Activated T-cell treated with anti-CD3 and anti-CD28 coated beads, Interleukin-2, amount 50 U/mL, for 24 hours (primary cell): Measurements from ENCODE around the gene MED6.

Experiments
- DNase-seq: peaks from one replicate; pipeline ENCODE4 v3.0.0-alpha.2; 2020
- H3K27ac Mint-ChIP-seq: 2 replicates; pipeline ENCODE4 v1.8.0; 2020; ENCODE audit warnings: mild to moderate bottlenecking, mixed read lengths
- H3K27me3 Mint-ChIP-seq: 2 replicates; pipeline ENCODE4 v1.8.0; 2020; ENCODE audit warnings: mixed read lengths
- H3K36me3 Mint-ChIP-seq: 2 replicates; pipeline ENCODE4 v1.8.0; 2020; ENCODE audit warnings: low read depth, mixed read lengths
- H3K4me1 Mint-ChIP-seq: 2 replicates; pipeline ENCODE4 v1.8.0; 2020; ENCODE audit warnings: low read depth, mixed read lengths
- H3K4me3 Mint-ChIP-seq: 2 replicates; pipeline ENCODE4 v1.8.0; 2020; ENCODE audit warnings: mild to moderate bottlenecking, moderate library complexity, mixed read lengths
- H3K9me3 Mint-ChIP-seq: 2 replicates; pipeline ENCODE4 v1.8.0; 2020; ENCODE audit warnings: mixed read lengths

MED6 gene

DNA sequence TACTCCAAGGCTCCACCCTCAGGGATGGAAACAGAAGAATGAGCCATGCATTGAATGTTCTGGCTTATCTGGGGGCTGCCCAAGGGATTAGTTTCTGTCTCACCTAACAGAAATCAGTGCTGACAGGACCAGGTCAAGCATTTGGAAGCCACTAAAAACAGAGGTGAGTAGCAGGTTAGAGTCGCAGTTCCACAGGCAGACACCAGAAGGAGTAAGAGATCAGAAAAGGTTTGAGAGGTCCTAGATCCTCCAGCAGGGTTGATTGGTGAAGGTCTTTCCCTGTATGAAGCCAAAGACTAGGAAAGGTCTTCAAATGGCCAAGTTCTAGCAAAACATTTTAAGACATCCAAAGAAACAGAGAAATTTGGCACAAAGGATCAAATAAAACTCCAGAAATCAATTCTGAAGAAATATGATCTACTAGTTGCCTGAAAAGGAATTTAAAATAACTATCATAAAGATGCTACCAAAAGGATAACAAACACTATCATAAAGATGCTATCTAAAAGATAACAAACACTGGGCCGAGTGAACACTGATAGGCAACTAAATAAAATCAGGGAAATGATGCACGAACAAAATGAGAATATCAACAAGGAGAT is 21.8 kb upstream of the MED6 start:
- H3K36me3 Mint-ChIP-seq, result peaks cover 10% of the 10 kb centered on the region
- peak; percentile 47 for DNase-seq
- H3K9me3 Mint-ChIP-seq, result peaks cover 9% of the 10 kb centered on the region
- H3K4me3 Mint-ChIP-seq, result no peak overlapping the region
- H3K4me1 Mint-ChIP-seq, result no peaks in the 10 kb centered on the region
- H3K27ac Mint-ChIP-seq, result no peak overlapping the region
- no peaks in the 10 kb centered on the region for H3K27me3 Mint-ChIP-seq

DNA sequence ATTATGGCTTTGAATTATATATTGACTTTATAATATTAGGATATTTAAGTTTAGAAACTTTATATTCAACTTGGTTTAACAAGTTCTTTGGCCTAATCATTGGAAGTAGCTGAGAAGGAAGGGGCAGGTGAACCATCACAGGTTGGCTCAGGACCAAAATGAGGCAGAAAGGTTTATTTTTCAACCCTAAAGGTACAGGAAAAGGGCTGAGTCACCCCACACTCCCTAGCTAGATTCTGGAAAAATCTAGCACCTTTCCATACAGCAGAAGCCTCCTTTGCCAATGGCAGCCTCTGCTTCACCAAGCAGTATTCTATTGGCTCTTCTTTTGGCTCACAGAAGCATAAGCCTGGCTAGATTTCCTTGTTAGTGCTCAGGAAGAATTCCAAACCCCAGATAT is 19.3 kb upstream of the MED6 start:
- Mint-ChIP-seq H3K27ac (no peak overlapping the region), H3K27me3 (no peaks in the 10 kb centered on the region), H3K4me1 (no peaks in the 10 kb centered on the region), H3K4me3 (no peak overlapping the region), H3K9me3 (no peaks in the 10 kb centered on the region), H3K36me3 (no peaks in the 10 kb centered on the region)
- no peak for DNase-seq

DNA sequence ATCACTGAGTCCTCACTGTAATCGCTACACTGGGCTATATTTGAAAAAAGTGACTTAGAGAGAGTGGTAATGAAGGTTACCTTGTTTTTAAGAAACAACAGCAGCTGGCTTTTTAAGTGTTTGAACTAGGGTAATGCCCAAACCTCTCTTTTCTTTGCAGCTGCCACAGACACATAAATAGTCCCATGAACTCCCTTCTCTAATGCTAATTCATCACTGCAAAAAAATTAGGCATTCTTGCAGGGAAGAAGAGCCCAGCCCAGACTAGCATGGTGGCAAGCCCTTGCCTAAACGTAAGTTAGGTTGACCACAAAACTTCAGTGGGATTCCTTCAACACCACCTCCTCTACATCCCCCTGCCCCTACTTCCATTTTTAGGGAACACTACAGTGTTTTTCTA is 17.9 kb upstream of the MED6 start:
- no peaks in the 10 kb centered on the region for H3K9me3 Mint-ChIP-seq
- H3K27me3 Mint-ChIP-seq, result no peaks in the 10 kb centered on the region

DNA sequence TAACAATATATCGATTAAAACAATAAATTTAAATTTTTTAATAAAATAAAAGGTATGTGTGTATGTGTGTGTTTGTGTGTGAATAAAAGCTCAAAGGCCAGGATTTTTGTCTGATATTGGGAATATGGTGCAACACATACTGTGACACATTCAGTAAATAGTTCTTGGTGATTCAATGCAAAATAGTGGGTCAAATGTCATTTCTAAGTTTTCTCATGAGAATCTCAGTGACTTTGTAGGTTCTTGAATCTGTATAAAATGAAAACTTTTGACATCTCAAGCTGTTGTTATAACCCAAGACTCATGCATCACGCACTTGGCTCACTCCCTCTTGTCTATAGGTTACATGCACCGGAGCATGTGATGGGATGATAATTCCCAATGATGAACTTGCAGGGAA is 16.2 kb upstream of the MED6 start:
- Mint-ChIP-seq H3K4me3 (no peak overlapping the region), H3K27me3 (no peaks in the 10 kb centered on the region), H3K9me3 (no peaks in the 10 kb centered on the region), H3K36me3 (no peaks in the 10 kb centered on the region), H3K4me1 (no peaks in the 10 kb centered on the region), H3K27ac (no peak overlapping the region)
- DNase-seq, result no peak

More for the DNA sequence above, 17.9 kb upstream of the MED6 start:
- Mint-ChIP-seq H3K27ac (no peak overlapping the region), H3K4me1 (no peaks in the 10 kb centered on the region), H3K36me3 (no peaks in the 10 kb centered on the region), H3K4me3 (no peak overlapping the region)
- DNase-seq, result no peak

DNA sequence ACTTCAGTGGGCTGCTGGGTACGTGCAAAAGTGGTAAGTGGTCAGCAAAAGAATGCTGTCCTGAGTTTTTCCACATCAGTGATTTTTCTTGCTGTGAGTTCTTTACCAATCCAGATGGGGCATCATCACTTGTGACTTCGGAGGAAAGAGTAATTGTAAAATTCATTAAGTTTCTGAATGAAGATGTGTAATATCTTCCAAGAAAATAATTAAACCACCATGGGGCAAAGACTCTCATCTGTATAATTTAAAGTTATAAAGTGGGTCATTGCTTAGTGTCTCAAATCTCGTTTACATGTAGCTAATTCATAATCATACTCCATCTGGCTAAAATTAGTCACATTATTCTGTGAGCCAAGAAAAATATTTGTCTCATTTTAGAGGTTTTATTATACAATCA is 10.8 kb upstream of the MED6 start:
- no peak overlapping the region for H3K4me3 Mint-ChIP-seq
- peaks cover 3% of the 10 kb centered on the region for H3K27me3 Mint-ChIP-seq
- H3K36me3 Mint-ChIP-seq, result no peaks in the 10 kb centered on the region
- H3K27ac Mint-ChIP-seq, result no peak overlapping the region
- H3K4me1 Mint-ChIP-seq, result no peaks in the 10 kb centered on the region
- H3K9me3 Mint-ChIP-seq, result no peaks in the 10 kb centered on the region
- DNase-seq, result no peak

DNA sequence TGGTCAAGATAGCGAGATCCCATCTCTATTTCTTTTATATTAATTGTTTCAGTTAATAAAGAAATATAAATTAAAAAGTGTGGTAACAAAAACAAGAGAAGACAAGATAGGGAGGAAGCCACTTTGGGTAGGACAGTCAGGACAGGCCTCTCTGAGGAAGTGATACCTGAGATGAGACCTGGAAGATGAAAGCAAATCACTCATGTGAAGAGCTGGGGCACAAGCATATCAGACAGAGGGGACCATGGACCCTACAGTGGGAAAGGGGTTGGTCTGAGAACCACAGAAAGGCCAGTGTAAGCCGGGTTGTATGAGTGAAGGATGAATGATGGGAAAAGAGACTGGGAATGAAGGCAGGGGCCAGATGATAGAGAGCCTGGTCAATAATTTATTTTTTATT is 1.8 kb upstream of the MED6 start:
- Mint-ChIP-seq H3K4me3 (no peak overlapping the region), H3K27ac (no peak overlapping the region), H3K9me3 (no peaks in the 10 kb centered on the region)

DNA sequence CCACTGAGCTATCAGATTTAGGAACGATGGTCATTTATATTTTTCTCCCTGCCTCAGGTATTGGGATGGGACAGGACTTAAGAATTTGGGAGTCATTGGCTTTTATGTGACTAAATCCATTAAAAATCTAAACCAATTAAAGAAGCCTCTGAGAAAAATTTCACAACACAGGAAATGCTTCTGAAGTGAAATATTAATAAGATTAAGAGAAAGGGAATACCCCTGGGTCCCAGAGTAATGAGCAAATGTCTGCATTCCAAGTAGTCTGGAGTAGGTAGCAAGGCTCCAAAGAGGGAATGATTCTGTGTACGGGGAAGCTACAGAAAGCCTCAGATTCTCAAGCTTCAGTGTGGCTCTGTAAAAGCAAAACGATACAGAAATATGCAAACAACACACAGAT is 707 bp upstream of the MED6 start:
- H3K4me3 Mint-ChIP-seq, result peak overlapping the region; percentile 80
- H3K9me3 Mint-ChIP-seq, result no peaks in the 10 kb centered on the region
- H3K4me1 Mint-ChIP-seq, result peaks cover 31% of the 10 kb centered on the region
- H3K36me3 Mint-ChIP-seq, result peaks cover 23% of the 10 kb centered on the region
- peak overlapping the region; percentile 94 for H3K27ac Mint-ChIP-seq
- no peaks in the 10 kb centered on the region for H3K27me3 Mint-ChIP-seq
- no peak for DNase-seq

More for the DNA sequence above, 1.8 kb upstream of the MED6 start:
- no peak for DNase-seq
- Mint-ChIP-seq H3K4me1 (peaks cover 31% of the 10 kb centered on the region), H3K27me3 (peaks cover 3% of the 10 kb centered on the region), H3K36me3 (peaks cover 14% of the 10 kb centered on the region)

DNA sequence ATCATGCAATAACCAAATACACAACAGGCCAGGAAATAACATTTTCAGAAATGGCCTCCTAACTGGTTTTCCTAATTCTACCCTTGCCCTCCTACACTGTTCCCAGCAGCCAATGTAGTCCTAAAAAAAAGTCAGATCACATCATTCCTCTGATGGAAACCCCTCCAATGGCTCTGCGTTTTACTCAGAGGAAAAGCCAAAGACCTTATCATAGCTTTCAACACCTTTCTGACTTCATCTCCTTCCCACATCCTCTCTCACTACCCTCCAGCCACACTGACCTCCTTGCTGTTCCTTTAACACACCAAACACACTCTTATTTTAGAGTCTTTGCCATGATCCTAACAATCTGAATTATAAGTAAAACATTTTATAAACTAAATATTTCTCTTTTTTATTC is 1.1 kb downstream of the MED6 start:
- no peaks in the 10 kb centered on the region for H3K27me3 Mint-ChIP-seq
- H3K4me1 Mint-ChIP-seq, result peaks cover 31% of the 10 kb centered on the region
- peaks cover 41% of the 10 kb centered on the region for H3K36me3 Mint-ChIP-seq
- no peaks in the 10 kb centered on the region for H3K9me3 Mint-ChIP-seq
- peak overlapping the region; percentile 99 for H3K4me3 Mint-ChIP-seq
- peak overlapping the region; percentile 85 for H3K27ac Mint-ChIP-seq
- no peak for DNase-seq

DNA sequence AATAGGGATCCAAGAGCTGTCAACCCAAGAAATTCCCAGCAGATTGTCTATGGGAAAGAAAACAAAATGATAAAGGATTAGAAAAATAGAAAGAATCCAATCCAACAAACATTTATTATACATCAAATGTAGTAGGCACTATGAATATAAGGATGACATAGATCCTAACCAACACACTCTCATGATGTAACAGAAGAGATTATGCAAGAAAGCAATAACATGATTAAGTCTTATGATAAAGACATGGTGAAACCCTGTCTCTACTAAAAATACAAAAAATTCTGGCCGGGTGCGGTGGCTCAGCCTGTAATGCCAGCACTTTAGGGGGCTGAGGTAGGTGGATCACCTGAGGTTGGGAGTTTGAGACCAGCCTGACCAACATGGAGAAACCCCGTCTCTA is 2.7 kb downstream of the MED6 start:
- H3K27me3 Mint-ChIP-seq, result no peaks in the 10 kb centered on the region
- peaks cover 57% of the 10 kb centered on the region for H3K36me3 Mint-ChIP-seq
- H3K4me1 Mint-ChIP-seq, result peaks cover 31% of the 10 kb centered on the region
- H3K9me3 Mint-ChIP-seq, result no peaks in the 10 kb centered on the region
- DNase-seq, result no peak
- no peak overlapping the region for H3K4me3 Mint-ChIP-seq
- H3K27ac Mint-ChIP-seq, result no peak overlapping the region

DNA sequence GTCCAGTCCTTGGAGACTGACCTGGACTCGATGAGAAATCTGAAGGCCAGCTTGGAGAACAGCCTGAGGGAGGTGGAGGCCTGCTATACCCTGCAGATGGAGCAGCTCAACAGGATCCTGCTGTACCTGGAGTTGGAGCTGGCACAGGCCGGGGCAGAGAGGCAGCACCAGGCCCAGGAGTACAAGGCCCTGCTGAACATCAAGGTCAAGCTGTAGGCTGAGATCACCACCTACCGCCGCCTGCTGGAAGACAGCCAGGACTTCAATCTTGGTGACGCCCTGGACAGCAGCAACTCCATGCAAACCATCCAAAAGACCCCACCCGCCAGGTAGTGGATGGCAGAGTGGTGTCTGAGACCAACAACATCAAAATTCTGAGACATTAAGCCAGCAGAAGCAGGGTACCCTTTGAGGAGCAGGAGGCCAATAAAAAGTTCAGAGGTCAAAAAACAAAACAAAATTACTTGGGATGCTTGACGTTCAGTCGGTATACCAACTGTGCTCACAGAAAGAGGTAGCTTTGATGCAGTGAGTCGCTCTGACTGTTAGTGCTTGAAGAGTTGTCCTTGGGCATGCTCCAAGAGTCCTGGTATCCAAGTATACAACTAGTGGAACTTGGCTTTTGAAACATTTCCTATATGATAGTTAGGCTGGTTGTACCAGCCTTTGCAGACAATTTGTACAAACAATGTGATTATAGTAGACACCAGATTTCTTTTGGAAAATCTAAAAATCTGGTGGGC is 4.8 kb downstream of the MED6 start:
- Mint-ChIP-seq H3K9me3 (no peaks in the 10 kb centered on the region), H3K4me3 (no peak overlapping the region), H3K36me3 (peaks cover 79% of the 10 kb centered on the region), H3K4me1 (peaks cover 24% of the 10 kb centered on the region), H3K27ac (no peak overlapping the region), H3K27me3 (no peaks in the 10 kb centered on the region)
- DNase-seq, result no peak

DNA sequence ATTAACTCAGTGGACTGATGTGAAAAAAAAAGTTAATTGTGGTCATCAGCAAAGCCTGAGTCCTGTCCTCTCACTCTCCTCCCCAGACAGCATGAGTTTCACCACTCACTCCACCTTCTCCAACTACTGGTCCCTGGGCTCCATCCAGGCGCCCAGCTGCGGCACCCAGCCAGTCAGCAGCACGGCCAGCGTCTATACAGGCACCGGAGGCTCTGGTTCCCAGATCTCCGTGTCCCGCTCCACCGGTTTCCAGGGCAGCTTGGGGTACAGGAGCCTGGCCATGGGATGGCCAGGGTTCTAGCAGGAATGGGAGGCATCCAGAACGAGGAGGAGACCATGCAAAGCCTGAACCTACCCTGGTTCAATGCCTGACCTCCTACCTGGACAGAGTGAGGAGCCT is 6.0 kb downstream of the MED6 start:
- Mint-ChIP-seq H3K36me3 (peaks cover 81% of the 10 kb centered on the region), H3K27me3 (no peaks in the 10 kb centered on the region), H3K9me3 (no peaks in the 10 kb centered on the region), H3K4me1 (peaks cover 17% of the 10 kb centered on the region), H3K27ac (no peak overlapping the region), H3K4me3 (no peak overlapping the region)
- no peak for DNase-seq

DNA sequence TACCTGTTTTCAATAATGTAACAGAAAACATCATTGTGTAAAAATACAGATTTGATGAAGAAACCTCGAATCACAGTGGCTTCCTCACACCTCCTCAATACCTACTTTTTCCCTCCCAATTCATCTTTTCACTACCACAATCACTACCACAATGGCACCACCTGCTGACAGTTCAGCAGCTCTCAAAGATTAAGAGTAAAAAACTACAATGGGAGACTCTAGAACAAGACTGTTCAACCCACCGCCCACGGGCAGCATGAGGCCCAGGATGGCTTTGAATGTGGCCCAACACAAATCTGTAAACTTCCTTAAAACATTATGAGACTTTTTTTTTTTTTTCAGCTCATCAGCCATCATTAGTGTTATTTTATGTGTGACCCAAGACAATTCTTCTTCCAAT is 15.2 kb downstream of the MED6 start:
- Mint-ChIP-seq H3K9me3 (no peaks in the 10 kb centered on the region), H3K36me3 (peaks cover 92% of the 10 kb centered on the region), H3K27me3 (no peaks in the 10 kb centered on the region), H3K27ac (no peak overlapping the region), H3K4me1 (peaks cover 10% of the 10 kb centered on the region), H3K4me3 (no peak overlapping the region)
- DNase-seq, result no peak

DNA sequence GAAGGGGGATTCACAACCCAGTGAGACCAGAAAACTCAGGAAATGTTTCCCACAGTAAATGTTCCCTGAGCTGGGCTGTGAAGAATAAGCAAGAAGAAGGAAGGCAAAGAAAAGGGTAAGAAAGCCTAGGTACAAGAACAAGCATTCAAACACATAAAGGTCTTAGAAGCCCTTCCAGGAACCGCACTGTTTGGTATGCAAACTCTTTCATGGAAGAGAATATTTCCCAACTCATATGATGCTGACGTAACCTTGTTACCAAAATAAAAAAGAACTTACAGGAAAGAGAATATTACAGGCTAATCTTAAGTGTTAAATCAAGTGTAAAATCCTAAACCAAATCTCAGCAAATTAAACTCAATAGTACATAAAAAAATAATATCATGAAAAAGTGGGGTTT is 23.6 kb downstream of the MED6 start:
- peaks cover 6% of the 10 kb centered on the region for H3K9me3 Mint-ChIP-seq
- no peak for DNase-seq
- no peaks in the 10 kb centered on the region for H3K27me3 Mint-ChIP-seq
- H3K4me1 Mint-ChIP-seq, result peaks cover 8% of the 10 kb centered on the region
- no peak overlapping the region for H3K4me3 Mint-ChIP-seq
- no peak overlapping the region for H3K27ac Mint-ChIP-seq
- H3K36me3 Mint-ChIP-seq, result peaks cover 69% of the 10 kb centered on the region

DNA sequence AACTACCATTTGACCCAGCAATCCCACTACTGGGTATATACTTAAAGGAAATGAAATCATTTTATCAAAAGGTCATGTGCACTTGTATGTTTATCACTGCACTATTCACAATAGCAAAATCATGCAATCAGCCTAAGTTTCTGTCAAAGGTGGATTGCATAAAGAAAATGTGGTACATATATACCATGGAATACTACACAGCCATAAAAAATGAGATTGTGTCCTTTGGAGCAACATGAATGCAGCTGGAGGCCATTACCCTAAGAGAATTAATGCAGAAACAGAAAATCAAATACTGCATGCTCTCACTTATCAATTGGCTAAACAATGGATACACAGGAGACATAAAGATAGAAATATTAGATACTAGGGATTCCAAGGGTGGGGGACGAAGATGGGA is 27.4 kb downstream of the MED6 start:
- peaks cover 71% of the 10 kb centered on the region for H3K36me3 Mint-ChIP-seq

DNA sequence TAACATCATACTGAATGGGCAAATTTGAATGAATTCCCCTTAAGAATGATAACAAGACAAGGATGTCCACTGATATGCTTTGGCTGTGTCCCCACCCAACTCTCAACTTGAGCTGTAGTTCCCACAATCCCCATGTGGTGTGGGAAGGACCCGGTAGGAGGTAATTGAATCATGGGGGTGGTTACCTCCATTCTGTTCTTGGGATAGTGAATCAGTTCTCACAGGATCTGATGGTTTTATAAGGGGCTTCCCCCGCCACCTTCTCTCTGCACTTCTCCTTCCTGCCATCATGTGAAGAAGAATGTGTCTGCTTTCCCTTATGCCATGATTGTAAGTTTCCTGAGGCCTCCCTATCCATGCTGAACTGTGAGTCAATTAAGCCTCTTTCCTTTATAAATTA is 29.3 kb downstream of the MED6 start:
- no peak for DNase-seq
- H3K27me3 Mint-ChIP-seq, result no peaks in the 10 kb centered on the region
- peaks cover 13% of the 10 kb centered on the region for H3K9me3 Mint-ChIP-seq
- H3K4me3 Mint-ChIP-seq, result no peak overlapping the region
- no peak overlapping the region for H3K27ac Mint-ChIP-seq
- H3K36me3 Mint-ChIP-seq, result peaks cover 82% of the 10 kb centered on the region
- H3K4me1 Mint-ChIP-seq, result peaks cover 23% of the 10 kb centered on the region

More for the DNA sequence above, 27.4 kb downstream of the MED6 start:
- no peak overlapping the region for H3K4me3 Mint-ChIP-seq
- H3K27ac Mint-ChIP-seq, result no peak overlapping the region
- no peak for DNase-seq
- H3K4me1 Mint-ChIP-seq, result peaks cover 23% of the 10 kb centered on the region
- H3K9me3 Mint-ChIP-seq, result peaks cover 11% of the 10 kb centered on the region
- H3K27me3 Mint-ChIP-seq, result no peaks in the 10 kb centered on the region
